ENCODE results near the gene DNMT3A. TPM values are rescaled to one million over a fixed set of nuclear protein-coding genes. Genes with fewer than 3 reads are reported as not detected.

DNMT3A gene
- total RNA-seq, 1 donor from 2014 or later, result 18.6 TPM

DNA sequence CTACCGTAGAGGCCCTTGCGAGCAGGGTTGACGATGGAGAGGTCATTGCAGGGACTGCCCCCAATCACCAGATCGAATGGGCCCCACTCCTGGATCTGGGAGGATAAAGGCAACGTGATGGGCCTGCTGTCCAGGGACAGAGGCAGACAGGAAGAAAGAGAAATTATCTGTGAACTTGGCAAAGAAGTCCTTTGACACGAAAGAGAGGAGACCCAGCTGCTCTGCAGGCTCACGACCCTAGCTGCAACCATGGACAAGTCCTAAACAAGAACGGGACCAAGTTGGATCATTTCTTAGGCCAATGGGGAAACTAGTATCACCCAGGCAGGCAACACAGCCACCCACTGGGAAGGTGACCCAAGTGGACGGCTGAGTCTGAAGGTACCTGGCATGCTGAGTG, 101.1 kb downstream of the DNMT3A start:
- intact Hi-C loops (cut with DNase I), result no loop called here
- ATAC-seq, result no peak
- DNase-seq (ENCODE audit: missing footprints), result peak; percentile 9

DNA sequence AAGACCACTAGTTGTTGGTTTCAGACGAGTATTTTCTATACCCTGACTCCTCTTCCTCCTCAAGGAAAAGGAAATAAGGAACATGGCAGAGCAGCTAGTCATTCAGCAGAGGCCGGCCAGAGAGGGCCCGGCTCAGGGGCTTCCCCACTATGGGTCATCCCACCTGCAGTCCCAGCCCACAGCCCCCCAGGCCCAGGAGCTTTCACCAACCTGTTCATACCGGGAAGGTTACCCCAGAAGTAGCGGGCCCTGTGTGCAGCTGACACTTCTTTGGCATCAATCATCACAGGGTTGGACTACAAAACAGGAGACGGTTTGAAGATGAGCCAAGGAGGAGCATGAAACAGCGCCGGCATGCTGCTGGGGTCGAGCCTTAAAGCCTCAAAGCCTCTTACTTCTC, 102.8 kb downstream of the DNMT3A start:
- DNase-seq (ENCODE audit: missing footprints), result peak; percentile 64
- intact Hi-C loops (cut with DNase I), result no loop called here
- no peak for ATAC-seq

DNA sequence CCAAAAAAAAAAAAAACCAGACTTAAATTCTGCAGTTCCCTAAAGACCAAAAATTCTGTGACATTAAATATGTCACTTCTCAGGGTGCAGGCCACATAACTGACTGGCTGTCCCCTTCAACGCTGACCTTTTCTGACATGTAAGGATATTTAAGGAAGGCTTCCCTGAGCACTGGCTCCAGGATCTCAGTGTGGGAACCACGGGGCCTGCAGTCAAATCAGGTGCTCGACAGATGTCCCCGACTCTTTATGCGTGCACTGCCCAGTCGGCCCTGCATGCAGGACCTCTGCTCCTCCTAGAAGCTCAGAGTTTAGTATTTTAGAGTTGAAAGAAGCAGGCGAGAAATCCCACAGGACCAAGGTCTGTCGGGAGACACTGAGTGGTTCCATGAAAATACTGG, 104.0 kb downstream of the DNMT3A start:
- intact Hi-C loops (cut with DNase I), result no loop called here
- peak; percentile 22 for DNase-seq (ENCODE audit: missing footprints)
- no peak for ATAC-seq

DNA sequence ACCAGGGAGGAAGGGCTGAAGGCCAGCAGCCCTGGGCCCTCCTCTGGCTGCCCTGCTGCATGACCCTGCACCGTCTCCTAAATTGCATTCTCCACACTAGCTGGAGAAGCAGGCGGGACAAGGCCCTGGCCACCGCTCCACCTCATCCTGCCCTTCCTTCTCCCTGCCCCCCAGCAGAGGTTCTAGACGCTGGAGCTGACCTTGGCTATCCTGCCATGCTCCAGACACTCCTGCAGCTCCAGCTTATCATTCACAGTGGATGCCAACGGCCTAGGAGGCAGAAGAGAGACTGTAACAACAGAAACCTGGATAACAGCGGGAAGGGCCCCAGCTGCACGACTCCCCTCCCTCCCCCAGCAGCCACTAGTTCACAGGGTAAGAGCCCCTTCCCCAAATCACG, 105.0 kb downstream of the DNMT3A start:
- DNase-seq (ENCODE audit: missing footprints) (peak; percentile 55), ATAC-seq (peak; percentile 49)
- intact Hi-C loops (cut with DNase I), result no loop called here

DNA sequence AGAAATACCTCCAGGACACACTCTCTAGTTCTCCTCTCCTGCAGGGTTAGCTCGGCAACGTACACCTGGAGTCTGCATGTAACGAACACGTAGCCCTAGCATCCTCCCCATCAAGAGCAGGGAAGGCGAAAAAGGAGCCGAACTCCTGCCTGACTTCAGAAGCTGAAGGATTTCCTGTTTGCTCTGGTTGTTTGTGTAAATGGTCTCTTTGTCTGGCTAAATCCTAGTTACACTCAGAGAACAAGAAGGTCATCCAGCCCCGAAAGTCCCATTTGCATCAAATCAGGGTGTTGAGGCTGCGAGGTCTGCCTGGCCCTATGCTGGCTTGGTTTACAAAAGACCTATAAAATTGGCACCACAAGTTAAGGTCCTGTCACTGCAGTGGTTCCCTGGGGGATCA, 107.0 kb downstream of the DNMT3A start:
- DNase-seq (ENCODE audit: missing footprints) (no peak), ATAC-seq (no peak)
- intact Hi-C loops (cut with DNase I), result no loop called here

DNA sequence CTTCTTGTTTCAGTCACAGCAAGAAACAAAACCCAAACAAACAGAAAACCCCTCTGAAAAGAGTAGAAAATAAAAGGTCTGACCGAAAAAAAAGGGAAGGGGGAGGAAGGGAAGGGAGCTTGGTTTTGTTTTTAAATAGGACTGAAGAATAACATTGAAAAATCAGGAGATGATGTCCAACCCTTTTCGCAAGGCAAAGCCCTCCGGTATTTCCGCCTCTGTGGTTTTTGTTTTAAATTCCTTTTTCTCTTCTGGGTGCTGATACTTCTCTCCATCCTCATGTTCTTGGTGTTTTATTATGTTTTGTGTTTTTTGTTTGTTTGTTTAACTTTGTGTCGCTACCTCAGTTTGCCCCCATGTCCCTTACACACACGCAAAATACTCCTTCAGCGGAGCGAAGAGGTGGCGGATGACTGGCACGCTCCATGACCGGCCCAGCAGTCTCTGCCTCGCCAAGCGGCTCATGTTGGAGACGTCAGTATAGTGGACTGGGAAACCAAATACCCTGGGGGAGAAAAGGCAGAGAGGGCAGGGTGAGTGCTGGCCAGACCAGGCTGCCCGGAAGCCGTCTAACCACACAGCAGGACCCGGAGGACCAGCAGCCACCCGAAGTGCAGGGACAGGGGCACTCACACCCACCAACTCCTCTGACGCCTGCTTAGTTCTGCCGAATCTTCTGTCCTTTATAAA, 107.7 kb downstream of the DNMT3A start:
- DNase-seq (ENCODE audit: missing footprints) (peak; percentile 37), ATAC-seq (no peak)
- intact Hi-C loops (cut with DNase I), result no loop called here

DNA sequence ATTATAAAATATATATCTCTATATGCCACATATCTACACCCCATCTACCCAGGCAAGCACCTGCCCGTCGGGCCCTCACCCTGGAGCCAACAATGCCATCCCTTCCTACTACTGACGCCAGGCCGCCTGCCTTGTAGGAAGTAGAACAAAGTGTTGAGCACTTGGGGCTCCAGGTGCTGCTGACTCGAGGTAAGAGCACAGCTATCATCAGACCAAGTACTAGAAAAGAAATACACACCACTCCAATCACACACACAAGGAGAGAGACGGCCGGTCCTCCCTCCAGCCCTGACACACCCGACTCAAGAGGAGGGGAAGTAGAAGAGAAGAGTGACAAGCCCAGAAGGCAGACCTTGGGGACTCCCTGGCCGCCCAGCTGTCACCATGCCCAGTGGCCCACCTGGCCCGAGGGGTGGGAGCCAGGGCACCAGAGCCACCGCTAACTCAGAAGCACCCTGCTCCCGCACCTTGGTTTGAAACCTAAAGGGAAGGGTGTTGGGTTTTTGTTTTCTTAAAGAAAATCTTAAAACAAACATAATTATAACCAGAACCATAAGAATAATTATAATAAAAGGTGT, 109.4 kb downstream of the DNMT3A start:
- DNase-seq (ENCODE audit: missing footprints) (peak; percentile 16), ATAC-seq (no peak)
- intact Hi-C loops (cut with DNase I), result no loop called here

DNA sequence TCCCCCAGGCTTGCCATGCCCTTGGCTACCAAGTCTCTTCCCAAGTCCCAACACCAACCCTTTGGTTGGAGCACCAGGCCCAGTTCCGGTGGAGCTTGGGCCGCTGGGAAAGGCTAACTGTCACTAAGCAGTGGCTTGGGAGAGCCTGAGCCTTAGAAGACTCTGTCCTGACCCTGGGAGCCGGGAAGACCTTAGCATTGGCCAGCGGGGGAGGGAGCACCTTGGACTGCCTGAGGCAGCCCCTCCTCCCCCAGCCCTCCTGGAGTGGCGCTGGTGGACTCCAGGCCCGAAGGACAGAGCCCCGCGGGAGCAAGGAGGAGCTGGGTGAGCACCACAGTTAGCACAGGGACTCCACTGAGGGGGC, 110.8 kb downstream of the DNMT3A start:
- intact Hi-C loops (cut with DNase I), result no loop called here
- ATAC-seq, result no peak
- DNase-seq (ENCODE audit: missing footprints), result peak; percentile 60

DNA sequence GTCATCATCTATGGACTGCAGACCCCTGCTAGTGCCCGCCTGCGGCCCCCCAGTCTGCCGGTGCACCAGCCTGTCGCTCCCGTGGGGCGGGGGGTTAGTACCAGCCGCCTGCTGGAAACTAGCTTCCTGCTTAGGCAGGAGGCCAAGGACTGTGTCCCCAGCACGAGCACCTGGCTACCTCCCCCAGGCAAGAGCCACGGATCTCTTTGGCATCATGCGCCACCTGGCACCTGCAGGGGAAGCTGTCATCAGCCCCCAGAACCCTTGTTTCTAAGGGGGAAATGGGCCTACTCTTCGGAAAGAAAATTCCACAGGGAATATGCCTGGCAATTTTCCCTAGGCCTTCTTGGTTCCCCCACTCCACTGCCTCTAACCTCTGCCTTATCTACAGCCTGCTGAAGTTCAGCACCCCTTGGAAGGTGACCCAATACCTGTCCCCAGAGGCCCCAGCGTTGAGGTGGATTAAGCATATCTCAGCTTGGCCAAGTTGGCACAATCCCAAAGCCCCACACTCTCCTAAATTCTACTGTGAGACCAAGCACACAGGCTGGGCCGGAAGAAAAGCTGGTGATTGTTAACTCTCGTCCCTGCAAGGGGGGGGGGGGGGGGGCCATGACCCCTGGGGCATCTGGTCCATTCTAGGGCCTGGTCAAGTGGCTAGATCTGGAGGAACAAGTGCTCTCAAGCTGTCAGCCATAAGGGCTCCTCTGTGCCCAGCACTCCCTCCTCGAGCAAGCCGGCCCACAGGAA, 111.4 kb downstream of the DNMT3A start:
- intact Hi-C loops (cut with DNase I), result no loop called here
- DNase-seq (ENCODE audit: missing footprints) (peak; percentile 34), ATAC-seq (no peak)

DNA sequence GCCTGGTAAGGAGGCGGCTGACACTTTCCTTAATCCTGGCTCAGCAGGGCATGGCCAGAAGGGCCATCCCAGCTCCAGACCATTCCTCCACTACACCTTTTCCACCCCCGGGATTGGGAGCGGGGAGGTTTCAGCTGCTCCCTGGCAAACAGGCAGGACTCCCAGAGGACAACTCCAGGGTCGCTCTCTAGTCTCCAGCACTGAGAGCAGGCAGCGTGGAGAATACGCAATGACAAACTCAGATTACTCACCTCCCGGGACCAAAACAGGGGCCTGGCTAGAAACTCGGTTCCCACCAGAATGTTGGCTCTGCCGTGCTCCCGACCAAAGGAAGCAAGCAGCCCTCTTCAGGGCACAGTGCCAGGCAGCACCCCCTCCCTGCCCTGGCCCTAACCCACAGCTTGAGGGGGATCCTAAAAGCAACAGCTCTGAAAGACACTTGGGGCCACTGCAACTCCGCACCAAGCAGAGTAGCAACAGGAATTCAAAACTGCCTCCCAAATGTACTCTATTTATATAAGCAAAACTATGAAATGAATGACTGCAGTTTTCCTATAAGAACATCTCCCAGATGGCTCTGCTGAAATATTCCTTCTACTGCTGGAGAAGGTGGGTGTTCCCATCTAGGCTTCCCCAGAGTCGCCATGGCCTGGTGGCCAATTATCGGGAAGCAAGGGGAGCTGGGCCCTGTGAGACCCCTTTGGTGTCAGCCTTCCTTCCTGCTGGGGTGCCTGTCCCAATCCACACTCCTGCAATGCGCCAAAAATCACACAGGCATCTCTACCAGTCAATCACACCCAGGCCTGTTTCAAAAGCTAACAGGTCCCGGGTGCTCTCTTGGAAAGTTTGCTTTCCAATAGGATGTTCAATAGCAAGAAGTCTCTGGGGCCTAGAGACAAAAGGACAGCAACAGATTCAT, 112.2 kb downstream of the DNMT3A start:
- ATAC-seq (peak; percentile 41), DNase-seq (ENCODE audit: missing footprints) (peak; percentile 41)
- intact Hi-C loops (cut with DNase I), result no loop called here

DNA sequence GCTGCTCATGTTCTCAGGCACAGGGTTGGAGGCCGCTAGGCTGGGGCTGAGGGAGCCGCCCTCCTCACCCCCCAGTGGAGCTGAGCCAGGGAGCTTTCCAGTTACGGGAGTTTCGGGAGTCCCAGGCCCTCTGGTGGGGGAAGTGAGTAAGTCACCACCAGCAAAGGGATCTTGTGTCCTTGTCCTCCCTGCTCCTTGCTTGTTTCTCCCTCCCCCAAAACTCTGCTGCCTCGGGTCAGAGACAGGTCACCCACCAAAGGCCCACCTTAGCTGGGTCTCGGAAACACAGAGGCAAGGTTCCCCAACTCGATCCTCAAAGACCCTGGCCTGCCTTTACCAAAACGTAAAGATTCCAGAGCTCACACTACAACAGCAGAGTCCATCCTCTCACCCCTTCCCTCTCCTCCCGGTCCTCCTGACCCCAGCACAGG, 112.9 kb downstream of the DNMT3A start:
- peak; percentile 87 for ATAC-seq
- intact Hi-C loops (cut with DNase I), result no loop called here
- DNase-seq (ENCODE audit: missing footprints), result peak; percentile 73

DNA sequence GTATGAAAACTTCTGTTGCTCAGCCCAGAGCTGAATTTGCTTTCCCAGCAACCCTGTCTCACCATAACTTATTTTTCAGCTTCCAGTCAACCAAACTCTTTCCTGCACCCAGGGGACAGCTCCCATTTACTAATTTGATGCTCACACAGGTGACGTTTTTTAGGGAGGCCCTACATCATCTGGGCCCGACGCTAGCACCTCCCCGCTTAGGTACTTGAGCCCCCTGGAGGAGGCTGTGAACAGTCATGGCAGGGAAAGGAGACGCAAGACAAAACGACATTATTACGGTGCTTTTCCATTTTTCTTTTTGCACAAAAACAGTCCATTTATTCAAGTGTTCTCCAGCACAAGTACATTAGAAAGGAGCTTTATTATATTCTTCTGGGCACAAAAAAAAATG, 114.1 kb downstream of the DNMT3A start:
- DNase-seq (ENCODE audit: missing footprints), result no peak
- ATAC-seq, result no peak
- intact Hi-C loops (cut with DNase I), result no loop called here

DNA sequence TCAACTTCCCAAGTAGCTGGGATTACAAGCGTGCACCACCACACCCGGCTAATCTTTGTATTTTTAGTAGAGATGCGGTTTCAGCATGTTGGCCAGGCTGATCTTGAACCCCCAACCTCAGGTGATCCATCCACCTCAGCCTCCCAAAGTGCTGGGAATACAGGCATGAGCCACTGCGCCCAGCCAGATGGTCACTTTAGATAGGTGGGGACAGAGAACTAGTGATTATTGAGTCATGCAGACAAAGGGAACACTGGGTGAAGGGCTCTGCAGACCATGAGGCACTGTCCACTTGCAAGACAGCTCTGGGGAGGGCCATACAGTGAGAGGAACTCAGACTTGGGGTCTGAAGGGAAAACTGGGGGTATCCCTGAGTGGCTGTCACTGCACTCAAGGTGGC, 114.9 kb downstream of the DNMT3A start:
- ATAC-seq, result no peak
- no peak for DNase-seq (ENCODE audit: missing footprints)
- intact Hi-C loops (cut with DNase I), result no loop called here

DNA sequence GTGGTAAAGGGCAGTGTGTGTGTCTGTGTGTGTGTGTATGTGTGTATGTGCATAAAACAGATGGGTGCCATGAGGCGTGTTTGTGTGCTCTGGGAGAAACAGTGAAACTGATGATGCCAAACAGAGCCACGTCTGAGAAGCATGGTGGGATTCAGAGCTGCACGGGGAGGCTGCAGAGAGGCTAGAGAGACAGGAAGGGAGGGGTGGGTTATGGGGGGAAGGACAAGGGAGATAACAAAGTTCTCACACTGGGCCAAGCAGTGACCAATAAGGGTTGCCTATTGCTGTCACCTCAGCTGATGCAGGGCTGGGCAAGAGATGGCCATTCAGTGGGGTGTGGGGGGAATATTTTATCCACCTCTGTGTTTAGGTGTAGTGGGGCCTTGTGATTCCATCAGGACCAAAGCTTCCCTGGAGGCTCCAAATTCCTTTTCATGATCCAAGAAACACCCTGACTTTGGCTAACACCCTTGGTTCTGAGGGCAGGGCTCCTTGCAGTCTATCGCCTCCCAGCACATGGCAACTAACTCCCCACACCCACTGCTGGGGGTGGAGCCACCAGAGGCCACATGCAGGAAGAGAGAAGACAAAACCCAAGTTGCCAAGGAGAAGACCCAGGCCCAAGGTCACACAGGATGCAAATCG, 119.1 kb downstream of the DNMT3A start:
- intact Hi-C loops (cut with DNase I), result no loop called here
- ATAC-seq, result no peak
- peak; percentile 31 for DNase-seq (ENCODE audit: missing footprints)

DNA sequence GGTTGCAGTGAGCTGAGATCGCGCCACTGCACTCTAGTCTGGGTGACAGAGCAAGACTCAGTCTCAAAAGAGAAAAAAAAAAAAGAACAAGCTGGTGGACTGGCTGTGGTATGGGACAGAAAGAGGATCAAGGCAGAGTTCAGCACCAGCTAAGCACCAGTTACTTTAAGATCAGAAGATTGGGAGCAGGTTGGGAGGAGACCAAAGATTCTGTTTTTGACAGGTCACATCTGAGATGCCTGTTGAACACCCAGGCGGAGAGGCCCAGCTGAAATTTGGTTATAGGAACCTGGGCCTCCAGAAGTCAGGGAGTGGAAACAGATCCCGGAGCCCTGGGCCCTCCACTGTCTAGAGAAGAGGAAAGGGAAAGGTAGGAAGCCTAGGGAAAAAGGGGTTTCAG, 120.1 kb downstream of the DNMT3A start:
- ATAC-seq (no peak), DNase-seq (ENCODE audit: missing footprints) (peak; percentile 41)
- intact Hi-C loops (cut with DNase I), result no loop called here

DNA sequence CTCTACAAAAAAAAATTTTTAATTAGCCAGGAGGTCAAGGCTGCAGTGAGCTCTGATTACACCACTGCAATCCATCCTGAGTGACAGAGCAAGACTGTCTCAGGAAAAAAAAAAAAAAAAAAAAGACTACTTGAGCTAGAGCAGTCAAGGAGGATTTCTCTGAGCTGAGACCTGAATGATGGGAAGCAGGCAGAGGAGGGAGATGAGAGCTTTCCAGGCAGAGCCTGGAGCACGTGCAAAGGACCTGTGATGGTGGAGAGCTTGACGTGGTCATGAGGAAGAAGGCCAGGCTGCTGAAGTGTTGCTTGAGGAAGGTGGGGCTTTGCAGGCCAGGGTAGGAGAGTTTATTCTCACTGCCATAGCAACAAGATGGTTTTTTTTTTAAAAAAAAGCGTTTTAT, 121.4 kb downstream of the DNMT3A start:
- intact Hi-C loops (cut with DNase I), result no loop called here
- no peak for DNase-seq (ENCODE audit: missing footprints)

DNA sequence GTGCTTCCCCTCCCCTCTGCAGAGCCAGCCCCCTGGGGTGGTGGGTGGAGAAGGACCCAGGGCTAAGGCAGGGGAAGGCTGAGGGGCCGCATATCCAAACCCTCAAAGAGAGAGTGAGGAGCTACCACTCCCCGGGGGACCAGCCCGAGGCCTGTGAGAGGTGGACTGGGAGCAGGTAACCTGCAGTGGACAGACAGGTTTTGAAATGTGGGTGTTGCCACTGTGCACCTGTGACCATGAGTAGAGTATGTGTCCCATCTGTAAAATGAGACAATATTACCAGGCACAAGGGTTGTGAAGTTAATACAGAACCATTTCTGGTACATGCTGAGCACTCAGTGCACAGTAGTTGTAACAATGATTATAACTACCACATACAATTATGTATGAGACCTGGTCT, 122.1 kb downstream of the DNMT3A start:
- no peak for ATAC-seq
- intact Hi-C loops (cut with DNase I), result no loop called here
- DNase-seq (ENCODE audit: missing footprints), result no peak

More for the DNA sequence above, 121.4 kb downstream of the DNMT3A start:
- no peak for ATAC-seq

DNA sequence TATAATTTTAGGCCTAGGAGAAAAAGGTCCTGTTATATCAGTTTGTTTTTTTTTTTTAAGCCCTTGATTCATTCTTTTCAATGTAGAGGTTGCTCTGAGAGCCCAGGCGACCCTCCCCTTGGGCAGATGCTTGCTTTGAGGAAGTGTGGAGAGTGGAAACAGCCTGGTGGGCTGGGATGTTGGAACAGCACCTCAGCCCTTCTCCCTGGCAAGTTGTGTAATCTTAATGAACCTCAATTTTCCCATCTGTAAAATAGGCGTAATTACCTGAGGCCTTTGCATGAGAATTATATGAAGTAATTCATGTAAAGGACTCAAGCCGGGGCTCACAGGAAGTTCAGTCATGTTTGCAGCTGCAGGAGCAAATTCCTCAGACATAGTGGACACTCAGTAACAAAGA, 123.6 kb downstream of the DNMT3A start:
- ATAC-seq, result no peak
- intact Hi-C loops (cut with DNase I), result no loop called here
- no peak for DNase-seq (ENCODE audit: missing footprints)

Measured in Right ventricle myocardium inferior (tissue), 1 donor.